Heart left ventricle (tissue), 13 donors: ENCODE measurements around the gene CYB5A.

Source experiments
- POLR2A ChIP-seq, 2 donors: fragments of 450-650 bp; IDR thresholded peaks; one replicate each; pipeline ENCODE4 v1.6.1; 2017; ENCODE audit warnings: antibody characterized with exemption in 2 of 2, mild to moderate bottlenecking in 2 of 2, moderate library complexity in 2 of 2
- TF ChIP-seq, protein P1 (sequence below), 12 donors: fragments of 200-600 bp; sonication (generic) in 4 of 12; IDR thresholded peaks; one replicate each; pipeline versions ENCODE4 v1.5.0 to v1.8.0; 2018 to 2022; ENCODE audit warnings: antibody characterized with exemption in 12 of 12, mild to moderate bottlenecking in 5 of 12
- donor health status: ischemic (EF 13 %, LVEDD 7.1; RV severe dilation, severe dysfunction).
- donor health status: DM: no; HTN: yes; CAD: no.
- donor health status: DM: no; HTN: no; CAD: no.
- donor health status: ischemic (EF 25% LVEDD 6.9; RV normal size, moderate dysfunction).
- donor health status: ischemic (EF 25% LVEDD 5.7; RV mildly dilated, moderate dysfunction).
- donor health status: ischemic (EF 35%, LVEDD 5.7; RV mildly dilated, moderate dysfunction).
- donor health status: nonischemic (EF 11% LVEDD 7.7; RV severe dilation, severe dysfunction).
- donor health status: DM: yes; HTN: yes; CAD: no.
- donor health status: PGD.
- donor health status: ischemic (EF 29% LVEDD 5.4; RV normal size, mild dysfunction).
- donor health status: nonischemic (EF 23%, LVEDD 6.1; RV moderate dilation, normal function).

DNA sequence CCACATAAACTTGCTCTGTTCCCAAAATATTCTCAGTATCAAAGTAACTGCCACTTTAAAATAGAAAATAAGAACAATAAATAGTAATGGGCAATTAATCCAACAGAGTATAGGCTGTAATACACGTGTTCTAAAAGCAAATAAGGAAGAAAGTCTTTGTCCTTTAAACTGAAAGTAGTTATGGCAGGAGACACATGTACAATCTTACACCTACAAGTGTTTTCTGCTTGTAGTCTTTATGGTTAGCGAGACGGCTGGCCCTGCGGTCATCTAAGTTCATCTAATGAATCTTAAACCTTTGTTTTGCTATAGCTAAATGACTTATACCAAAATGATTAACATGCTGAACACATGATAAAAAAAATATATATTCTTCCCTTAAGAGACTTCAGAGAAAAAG lies 32.4 kb downstream of the CYB5A start:
- no peak for TF ChIP-seq POLR2A (IDR thresholded peaks at IDR 0.05)
- TF ChIP-seq, protein P1, sequence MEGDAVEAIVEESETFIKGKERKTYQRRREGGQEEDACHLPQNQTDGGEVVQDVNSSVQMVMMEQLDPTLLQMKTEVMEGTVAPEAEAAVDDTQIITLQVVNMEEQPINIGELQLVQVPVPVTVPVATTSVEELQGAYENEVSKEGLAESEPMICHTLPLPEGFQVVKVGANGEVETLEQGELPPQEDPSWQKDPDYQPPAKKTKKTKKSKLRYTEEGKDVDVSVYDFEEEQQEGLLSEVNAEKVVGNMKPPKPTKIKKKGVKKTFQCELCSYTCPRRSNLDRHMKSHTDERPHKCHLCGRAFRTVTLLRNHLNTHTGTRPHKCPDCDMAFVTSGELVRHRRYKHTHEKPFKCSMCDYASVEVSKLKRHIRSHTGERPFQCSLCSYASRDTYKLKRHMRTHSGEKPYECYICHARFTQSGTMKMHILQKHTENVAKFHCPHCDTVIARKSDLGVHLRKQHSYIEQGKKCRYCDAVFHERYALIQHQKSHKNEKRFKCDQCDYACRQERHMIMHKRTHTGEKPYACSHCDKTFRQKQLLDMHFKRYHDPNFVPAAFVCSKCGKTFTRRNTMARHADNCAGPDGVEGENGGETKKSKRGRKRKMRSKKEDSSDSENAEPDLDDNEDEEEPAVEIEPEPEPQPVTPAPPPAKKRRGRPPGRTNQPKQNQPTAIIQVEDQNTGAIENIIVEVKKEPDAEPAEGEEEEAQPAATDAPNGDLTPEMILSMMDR (IDR thresholded peaks at IDR 0.05), result no peak
